ENCODE data around the gene MESP1.

The MESP1 gene

GRCh38 chr15:89731275-89731674, 19.8 kb downstream of the MESP1 start:
- Histone ChIP-seq H3F3A (ENCODE audit: control insufficient read depth, insufficient read depth) (no peaks in the 10 kb centered on the region), H3K27ac (ENCODE audit: low read depth, low read length) (no peak overlapping the region), H3K9me3 (ENCODE audit: control insufficient read depth, insufficient read depth, low read length) (no peaks in the 10 kb centered on the region), H3K36me3 (ENCODE audit: control insufficient read depth, low read length) (no peaks in the 10 kb centered on the region), H3K9me2 (replicated peaks; ENCODE audit: control insufficient read depth, low read length) (no peaks in the 10 kb centered on the region), H3K27me3 (ENCODE audit: control insufficient read depth, low read length) (peaks cover 10% of the 10 kb centered on the region), H3K79me2 (ENCODE audit: control insufficient read depth, low read length) (no peaks in the 10 kb centered on the region), H3K4me3 (ENCODE audit: low read length) (no peak overlapping the region), H3K4me2 (ENCODE audit: low read length) (no peak overlapping the region), H3K4me1 (ENCODE audit: control insufficient read depth, low read length) (no peaks in the 10 kb centered on the region), H4K20me1 (ENCODE audit: control insufficient read depth, insufficient read depth, low read depth, low read length) (no peaks in the 10 kb centered on the region)
- TF ChIP-seq EZH2phosphoT487 (IDR thresholded peaks at IDR 0.05; ENCODE audit: borderline replicate concordance, low read length): no peak
- no peak for TF ChIP-seq CTCF (IDR thresholded peaks at IDR 0.05; ENCODE audit: low read depth, low read length, poor library complexity, severe bottlenecking)

- Histone ChIP-seq H3K36me3 (ENCODE audit: control insufficient read depth, low read length) (no peaks in the 10 kb centered on the region), H3F3A (ENCODE audit: control insufficient read depth, insufficient read depth) (no peaks in the 10 kb centered on the region), H4K20me1 (ENCODE audit: control insufficient read depth, insufficient read depth, low read depth, low read length) (no peaks in the 10 kb centered on the region), H3K79me2 (ENCODE audit: control insufficient read depth, low read length) (no peaks in the 10 kb centered on the region), H3K27me3 (ENCODE audit: control insufficient read depth, low read length) (peaks cover 5% of the 10 kb centered on the region), H3K4me1 (ENCODE audit: control insufficient read depth, low read length) (no peaks in the 10 kb centered on the region), H3K9me2 (replicated peaks; ENCODE audit: control insufficient read depth, low read length) (no peaks in the 10 kb centered on the region), H3K4me3 (ENCODE audit: low read length) (no peak overlapping the region), H3K27ac (ENCODE audit: low read depth, low read length) (no peak overlapping the region), H3K4me2 (ENCODE audit: low read length) (no peak overlapping the region), H3K9me3 (ENCODE audit: control insufficient read depth, insufficient read depth, low read length) (peaks cover 7% of the 10 kb centered on the region; the same call in 1 of the 2 replicates)
- no peak for TF ChIP-seq EZH2phosphoT487 (IDR thresholded peaks at IDR 0.05; ENCODE audit: borderline replicate concordance, low read length)
- no peak for TF ChIP-seq CTCF (IDR thresholded peaks at IDR 0.05; ENCODE audit: low read depth, low read length, poor library complexity, severe bottlenecking)
These were observed 22.8 kb downstream of the MESP1 start for GRCh38 chr15:89728254-89728653.

GRCh38 chr15:89725064-89725463, 26.0 kb downstream of the MESP1 start:
- Histone ChIP-seq H3K4me3 (ENCODE audit: low read length) (no peak overlapping the region), H3K79me2 (ENCODE audit: control insufficient read depth, low read length) (no peaks in the 10 kb centered on the region), H3K9me2 (replicated peaks; ENCODE audit: control insufficient read depth, low read length) (no peaks in the 10 kb centered on the region), H3K27me3 (ENCODE audit: control insufficient read depth, low read length) (peaks cover 3% of the 10 kb centered on the region), H3F3A (ENCODE audit: control insufficient read depth, insufficient read depth) (no peaks in the 10 kb centered on the region), H3K9me3 (ENCODE audit: control insufficient read depth, insufficient read depth, low read length) (peaks cover 7% of the 10 kb centered on the region; the same call in 1 of the 2 replicates), H3K4me2 (ENCODE audit: low read length) (no peak overlapping the region), H3K36me3 (ENCODE audit: control insufficient read depth, low read length) (no peaks in the 10 kb centered on the region), H4K20me1 (ENCODE audit: control insufficient read depth, insufficient read depth, low read depth, low read length) (no peaks in the 10 kb centered on the region), H3K4me1 (ENCODE audit: control insufficient read depth, low read length) (no peaks in the 10 kb centered on the region), H3K27ac (ENCODE audit: low read depth, low read length) (no peak overlapping the region)
- TF ChIP-seq CTCF (IDR thresholded peaks at IDR 0.05; ENCODE audit: low read depth, low read length, poor library complexity, severe bottlenecking) (no peak), EZH2phosphoT487 (IDR thresholded peaks at IDR 0.05; ENCODE audit: borderline replicate concordance, low read length) (no peak)
